GM12891 (cell line): ENCODE data around the gene MORC1.

ENCODE experiments used
- PAX5 ChIP-seq: IDR thresholded peaks from 2 replicates; pipeline ENCODE4 v1.6.1; 2011; ENCODE audit warnings: low read length, moderate library complexity, mild to moderate bottlenecking; ENCODE audit not compliant: insufficient read depth, severe bottlenecking
- POLR2A ChIP-seq: IDR thresholded peaks from 2 replicates; pipeline ENCODE4 v1.6.1; 2011; ENCODE audit warnings: low read depth, low read length, control low read depth
- POLR2AphosphoS5 ChIP-seq: IDR thresholded peaks from 2 replicates; pipeline ENCODE4 v1.6.1; 2011; ENCODE audit warnings: low read depth, low read length, control low read depth
- POU2F2 ChIP-seq: IDR thresholded peaks from 2 replicates; pipeline ENCODE4 v1.6.1; 2011; ENCODE audit warnings: low read depth, mild to moderate bottlenecking, control low read depth, low read length, moderate library complexity
- SPI1 ChIP-seq: IDR thresholded peaks from 2 replicates; pipeline ENCODE4 v1.6.1; 2011; ENCODE audit warnings: low read depth, low read length, control low read depth
- TAF1 ChIP-seq: IDR thresholded peaks from 2 replicates; pipeline ENCODE4 v1.6.1; 2011; ENCODE audit warnings: low read depth, low read length, control low read depth

GRCh38 chr3:108951820-108952501 is 166.0 kb downstream of the MORC1 start:
- no peak for TF ChIP-seq POLR2A
- TF ChIP-seq POLR2AphosphoS5 = no peak
- TF ChIP-seq TAF1 = no peak
- no peak for TF ChIP-seq SPI1
- TF ChIP-seq POU2F2 = no peak
- no peak for TF ChIP-seq PAX5
